ENCODE results near the gene TBC1D2B.

TBC1D2B gene

DNA sequence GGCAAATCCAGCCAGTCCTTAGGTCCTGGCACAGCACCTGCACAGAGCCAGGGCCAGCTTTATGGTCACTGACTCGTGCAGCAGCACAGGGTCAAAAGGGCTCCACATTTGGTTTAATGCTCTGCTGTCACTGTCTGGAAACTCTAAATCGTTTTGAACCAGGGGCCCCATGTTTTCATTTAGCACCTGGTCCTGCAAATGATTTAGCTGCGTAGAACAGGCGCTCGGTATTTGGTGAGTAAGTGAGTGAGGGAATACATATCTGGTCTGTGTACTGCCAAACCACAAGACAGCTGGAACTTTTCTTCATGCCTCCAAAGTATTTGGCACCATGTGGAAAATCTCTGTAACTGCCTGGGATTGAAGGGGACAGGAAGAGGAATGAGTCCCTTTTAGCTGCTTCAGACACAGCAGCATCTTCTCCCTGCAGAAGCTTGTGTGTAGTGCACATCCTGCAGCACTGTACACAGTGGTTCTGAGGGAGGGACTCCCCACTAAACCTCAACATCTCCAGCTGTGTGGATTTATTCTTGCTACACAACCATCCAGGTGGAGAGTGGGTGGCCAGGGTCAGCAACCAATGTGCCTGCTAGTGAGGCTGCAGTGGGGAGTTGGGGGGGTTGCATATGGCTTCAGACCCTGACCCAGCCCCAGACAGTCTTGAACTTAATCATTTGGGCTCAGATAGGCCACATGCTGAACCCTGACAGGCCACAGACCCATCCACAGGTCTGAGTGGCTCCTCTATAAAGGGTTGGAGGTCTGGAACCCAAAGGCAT, 15.9 kb upstream of the TBC1D2B start:
- no peak for DNase-seq

DNA sequence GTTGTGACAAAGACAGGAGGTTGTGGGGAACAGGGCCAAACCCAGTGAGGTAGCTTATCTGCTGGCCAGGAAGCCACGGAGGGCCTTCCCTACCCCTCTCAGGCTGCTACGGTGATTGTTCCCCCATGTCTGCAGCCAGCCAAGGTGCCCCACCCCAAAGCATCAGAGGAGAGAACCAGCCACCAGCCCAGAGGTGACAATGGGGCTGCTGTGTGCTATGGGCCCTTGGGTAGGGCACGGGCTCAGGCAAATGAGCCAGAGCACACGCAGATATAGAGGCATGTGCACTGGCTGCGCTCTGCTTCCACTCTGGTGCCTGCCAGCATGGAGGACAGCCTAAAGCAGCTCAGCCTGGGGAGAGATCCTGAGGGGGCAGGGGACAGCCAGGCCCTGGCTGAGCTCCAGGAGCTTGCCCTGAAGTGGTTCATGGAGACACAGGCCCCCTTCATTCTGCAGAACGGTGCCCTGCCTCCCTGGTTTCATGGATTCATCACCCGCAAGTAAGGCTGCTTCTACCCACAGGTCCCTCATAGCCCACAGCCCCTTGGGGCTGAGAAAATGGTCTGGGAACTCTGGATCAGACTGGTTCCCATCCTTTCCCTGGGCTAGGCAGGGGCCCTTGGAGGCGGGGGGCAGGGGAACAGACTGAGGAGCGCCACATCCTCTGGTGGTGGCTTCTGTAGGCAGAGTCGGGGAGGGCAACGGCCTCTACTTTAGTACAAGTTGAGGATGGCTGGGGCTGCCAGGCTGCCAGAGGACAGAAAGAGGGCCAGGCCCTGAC, 14.9 kb upstream of the TBC1D2B start, which contains the start of gene SH2D7:
Gene SH2D7 (plus strand): TSS at position 301 of the 781 bp plus-strand sequence. CDS start 24 bp downstream, at position 325.
- DNase-seq: no peak

DNA sequence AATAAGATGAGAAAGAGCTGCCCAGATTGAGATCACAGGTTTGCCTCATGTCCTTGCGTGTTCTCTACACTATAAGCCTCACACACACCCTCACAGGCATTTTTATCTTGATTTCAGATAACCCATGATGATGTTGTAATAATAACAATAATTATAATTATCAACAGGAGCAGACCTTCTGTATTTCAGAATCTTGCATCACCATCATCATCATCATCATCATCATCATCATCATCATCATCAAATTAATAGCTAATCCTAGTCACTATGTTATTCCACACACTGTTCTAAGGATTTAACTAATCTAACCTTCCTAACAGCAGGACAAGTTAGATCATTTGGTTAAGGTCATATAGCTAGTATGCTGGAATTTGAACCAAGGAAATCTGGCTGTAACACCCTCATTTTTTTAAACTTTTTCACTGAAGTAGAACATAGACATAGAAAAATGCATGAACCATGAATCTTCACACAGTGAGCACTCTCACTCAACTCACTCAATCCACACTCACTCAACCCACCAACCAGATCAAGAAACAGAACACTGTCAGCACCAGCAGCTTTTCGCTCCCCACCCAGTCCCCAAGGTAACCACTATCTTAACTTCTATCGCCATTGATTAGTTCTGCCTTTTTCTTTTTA, 13.0 kb upstream of the TBC1D2B start:
- DNase-seq: no peak

DNA sequence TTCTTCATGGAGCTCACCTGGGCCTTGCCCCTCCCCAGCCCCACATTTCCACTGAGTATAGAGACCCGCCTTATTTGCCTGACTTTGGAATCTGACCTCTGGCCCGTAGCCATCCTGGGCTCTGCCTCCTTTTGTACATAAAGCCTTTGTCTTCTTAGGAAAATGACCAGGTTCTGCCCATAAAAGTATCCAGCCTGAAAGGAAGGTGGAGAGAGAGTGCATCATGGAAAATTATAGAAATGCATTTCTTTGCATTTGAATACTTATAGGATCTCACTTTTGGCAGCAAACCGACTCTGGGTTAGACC, 11.2 kb upstream of the TBC1D2B start:
- DNase-seq: no peak

DNA sequence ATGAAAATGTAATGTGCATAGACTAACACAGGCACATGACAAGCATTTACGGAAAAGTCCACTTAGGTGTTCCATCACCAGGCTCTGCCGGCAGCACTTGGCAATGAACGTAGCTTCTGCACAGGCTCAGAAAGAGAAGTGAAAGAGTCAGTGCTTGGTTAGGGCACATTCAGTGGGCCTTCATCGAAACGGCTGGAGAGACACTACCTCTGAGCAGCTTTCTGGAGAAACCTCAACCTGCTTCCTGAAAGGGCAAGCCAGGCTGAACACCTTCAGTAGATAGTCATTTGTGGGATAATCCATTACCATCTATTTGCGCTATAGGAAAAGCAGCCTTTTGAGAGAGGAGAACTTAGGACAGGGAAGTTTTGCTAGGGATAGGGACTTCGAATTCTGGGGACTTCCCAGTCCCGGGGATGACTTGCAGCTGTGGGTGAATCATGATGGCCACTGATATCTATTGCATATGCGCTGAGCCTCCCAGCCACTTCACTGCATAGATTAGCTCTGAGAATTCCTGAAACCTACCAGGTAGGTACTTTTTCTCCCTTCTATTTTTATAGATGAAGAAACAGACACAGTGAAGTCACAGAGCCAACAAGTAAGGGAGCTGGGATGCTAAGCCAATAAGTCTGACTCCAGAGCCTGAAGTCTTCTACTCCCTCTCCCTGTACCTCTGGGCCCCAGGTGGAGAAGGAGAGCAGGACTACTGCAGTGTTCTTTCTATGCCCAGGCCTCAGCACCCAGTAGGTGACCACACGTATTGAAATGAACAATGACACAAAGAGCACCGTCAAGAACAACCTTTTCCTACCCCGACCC, 10.7 kb upstream of the TBC1D2B start:
- no peak for DNase-seq

DNA sequence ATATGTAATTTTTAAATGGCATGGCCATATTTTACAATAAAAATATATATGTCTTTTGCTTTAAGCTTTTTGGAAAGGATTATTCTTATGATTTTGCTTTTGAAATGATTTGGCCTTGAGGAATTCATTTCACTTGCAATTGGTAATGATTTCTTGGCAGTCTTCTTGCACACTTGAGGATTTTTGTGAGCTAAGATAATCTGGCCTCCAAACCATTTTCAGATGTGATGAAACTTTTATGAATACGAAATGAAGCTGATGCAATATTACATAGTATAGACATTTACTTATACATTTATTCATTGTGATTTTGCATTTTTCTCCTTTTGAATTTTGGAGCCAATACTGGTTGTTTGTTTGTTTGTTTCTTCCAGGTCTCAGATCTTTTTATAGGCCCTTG, 8.4 kb upstream of the TBC1D2B start:
- no peak for DNase-seq

DNA sequence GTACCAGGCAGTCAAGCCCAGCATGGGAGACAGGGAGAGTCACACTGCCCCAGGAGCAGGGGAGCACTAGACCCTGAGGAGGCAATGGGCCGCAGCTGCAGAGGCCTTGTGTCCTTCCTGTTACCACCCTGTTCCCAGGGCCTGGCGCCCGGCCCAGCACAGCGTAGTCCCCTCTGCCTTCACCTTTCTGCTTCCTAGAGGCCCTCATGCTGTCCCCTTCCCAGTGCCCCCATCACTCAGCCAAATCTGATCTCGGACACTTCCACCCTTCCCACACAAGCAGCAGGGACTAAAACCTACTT, 6.9 kb upstream of the TBC1D2B start:
- DNase-seq: no peak

DNA sequence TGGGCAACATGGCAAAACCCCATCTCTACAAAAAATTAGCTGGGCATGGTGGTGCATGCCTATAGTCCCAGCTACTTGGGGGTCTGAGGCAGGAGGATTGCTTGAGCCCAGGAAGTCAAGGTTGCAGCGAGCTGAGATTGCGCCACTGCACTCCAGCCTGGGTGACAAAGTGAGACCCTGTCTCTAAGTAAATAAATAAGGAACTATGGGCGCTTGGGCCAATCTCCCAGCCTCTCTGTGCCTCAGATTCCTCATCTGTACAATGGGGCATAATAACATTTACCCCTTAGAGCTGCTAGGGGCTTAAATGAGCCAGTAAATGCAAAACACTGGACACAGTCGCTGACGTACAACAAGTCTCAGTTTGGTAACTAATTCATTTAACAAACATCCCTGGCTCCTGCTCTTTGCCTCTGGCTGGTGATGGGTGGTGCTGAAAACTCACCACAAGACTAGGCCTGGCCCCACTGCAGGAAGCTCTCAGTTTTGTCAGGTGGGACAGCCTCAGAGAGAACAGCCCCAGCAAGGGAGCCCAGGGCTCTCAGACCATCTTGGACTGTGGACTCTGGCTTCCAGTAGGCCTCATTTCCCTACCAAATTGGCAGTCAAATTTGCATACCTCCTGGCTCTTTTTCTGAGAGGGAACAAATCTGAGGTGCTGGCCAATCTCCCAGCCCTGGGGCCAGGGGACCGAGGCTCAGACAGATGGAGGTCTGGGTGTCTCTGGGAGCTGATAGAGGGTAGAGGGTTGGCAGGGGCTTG, 6.4 kb upstream of the TBC1D2B start:
- DNase-seq: no peak

DNA sequence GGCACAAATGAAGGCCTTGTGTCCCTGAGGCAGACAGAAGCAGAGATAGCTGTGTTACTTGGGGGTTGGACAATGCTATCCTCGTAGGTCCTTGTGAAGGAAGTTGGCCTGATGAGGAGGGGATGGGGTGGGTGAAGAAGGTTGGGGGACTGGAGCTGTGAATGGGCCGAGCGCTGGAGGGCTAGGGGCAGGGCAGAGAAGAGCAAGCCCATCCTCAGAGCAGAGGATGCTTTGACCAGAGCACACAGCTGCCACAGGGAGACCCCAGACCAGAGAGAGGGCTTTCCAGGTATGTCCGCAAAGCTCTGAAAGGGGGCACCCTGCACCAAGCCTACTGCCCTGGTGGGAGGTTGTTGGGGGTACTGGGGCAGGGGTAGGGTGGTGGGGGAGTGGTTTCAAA, 5.7 kb upstream of the TBC1D2B start:
- no peak for DNase-seq

DNA sequence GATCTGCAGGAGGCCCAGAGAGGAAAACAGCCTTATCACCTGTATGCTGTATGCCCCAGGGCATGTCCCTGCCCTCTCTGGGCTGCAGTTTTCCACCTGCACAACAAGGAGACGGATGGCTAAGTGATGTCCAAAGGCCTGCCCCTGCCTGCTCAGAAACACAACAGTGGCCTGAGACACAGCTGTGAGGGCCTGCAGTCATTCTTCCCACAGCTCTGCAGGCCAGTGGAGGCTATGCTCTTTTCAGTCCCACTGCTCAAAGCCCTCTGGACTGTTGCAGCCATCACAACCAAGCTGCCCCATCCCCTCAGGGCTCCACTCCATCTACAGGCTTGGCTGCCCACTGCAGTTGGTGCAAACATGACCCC, 5.2 kb upstream of the TBC1D2B start:
- DNase-seq: no peak

DNA sequence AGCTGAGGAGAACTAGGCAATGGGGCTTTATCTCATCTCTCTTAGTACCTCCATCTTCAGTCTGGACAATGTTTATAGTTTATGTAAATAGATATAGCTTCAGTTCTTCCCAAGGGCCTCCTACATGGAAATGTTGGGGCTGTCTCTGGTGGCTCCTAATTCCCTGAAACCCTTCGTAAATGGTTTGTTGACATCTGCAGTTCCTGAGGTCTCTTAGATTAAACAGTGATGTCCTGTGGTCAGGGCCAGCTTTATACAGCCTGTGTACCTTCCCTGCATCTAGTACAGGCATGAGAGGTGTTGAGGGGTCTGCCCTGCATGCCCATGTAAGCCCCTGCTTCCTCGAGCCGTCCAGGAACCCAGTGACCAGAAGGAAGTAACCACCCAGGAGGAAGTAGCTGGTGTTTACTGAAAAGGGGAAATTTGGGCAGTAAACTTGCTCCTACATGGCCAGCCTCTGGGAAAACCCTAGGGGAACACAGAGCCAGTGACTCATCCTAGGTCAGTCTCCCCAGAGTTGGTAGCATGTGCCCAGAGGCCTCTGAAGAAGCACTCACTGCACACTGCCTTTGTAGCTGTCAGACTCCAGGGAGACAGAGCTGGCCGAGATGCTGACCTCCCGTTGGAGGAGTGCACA, 4.7 kb upstream of the TBC1D2B start:
- DNase-seq: no peak

DNA sequence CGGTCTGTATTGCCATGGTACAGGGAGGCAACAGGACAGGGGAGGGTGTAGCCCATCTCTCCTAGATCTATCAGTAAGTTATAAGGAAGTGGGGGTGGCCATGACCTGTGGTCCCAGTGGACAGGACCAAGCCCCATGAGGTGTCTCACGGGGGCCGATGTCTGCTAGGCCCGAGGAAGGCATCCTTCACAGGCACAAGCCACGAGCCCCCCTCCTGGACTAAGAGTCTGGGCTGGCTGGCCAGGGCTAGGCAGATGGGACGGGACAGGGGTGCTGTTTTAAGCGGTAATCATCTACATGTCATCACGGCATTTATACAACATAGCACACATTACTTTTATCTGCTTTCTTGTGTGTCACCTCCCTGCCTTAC, 2.6 kb upstream of the TBC1D2B start:
- no peak for DNase-seq

DNA sequence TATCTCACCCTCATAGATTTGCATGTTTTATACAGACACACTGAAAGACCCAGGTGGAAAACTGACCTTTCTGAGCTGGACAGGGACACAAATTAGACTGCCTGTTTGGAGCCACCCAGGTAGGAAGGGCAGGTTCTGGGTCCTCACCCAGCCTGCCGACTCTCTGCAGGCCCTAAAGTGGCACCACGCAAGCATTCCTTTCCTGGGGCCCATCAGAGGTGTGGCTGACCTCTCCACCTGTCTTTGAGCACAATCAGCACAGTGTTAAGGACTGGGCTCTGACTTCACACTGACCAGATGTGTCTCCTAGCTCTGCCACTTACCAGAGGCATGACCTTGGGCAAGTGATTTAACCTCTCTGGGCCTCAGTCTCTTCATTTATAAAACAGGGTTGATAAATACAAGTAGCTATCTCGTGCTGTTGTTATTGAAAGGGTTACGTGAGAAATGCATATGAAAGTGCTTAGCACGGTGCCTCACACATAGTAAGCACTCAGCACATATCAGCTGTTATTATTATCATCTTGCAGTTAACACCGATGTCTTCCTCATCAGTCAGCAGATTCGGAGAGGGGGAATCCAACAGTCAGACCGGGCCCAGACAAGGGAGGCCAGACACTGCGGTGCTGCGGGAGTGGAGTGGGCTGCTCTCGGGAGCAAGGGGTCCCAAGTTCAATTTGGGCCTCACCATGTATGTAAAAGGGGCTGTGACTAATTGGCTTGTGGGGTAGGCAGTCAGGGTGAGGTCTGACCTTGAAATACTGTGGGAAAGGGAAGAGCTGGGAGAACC, 2.0 kb upstream of the TBC1D2B start:
- no peak for DNase-seq

DNA sequence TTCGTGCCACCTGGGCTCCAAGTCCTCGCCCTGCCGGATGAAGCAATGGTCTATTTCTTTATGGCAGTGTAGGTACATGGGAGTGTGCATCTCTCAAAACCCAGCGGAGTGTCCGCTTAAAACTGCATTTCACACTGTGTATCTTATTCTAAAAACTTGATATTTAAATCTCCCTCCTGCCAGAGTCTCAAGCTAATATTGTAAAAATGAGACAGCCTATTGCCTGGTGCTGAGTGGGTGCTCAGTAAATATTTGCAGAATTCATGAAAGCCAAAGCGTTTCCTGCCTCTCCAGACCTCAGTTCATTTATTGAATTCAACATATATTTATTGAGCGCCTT, 330 bp upstream of the TBC1D2B start:
- no peak for DNase-seq

DNA sequence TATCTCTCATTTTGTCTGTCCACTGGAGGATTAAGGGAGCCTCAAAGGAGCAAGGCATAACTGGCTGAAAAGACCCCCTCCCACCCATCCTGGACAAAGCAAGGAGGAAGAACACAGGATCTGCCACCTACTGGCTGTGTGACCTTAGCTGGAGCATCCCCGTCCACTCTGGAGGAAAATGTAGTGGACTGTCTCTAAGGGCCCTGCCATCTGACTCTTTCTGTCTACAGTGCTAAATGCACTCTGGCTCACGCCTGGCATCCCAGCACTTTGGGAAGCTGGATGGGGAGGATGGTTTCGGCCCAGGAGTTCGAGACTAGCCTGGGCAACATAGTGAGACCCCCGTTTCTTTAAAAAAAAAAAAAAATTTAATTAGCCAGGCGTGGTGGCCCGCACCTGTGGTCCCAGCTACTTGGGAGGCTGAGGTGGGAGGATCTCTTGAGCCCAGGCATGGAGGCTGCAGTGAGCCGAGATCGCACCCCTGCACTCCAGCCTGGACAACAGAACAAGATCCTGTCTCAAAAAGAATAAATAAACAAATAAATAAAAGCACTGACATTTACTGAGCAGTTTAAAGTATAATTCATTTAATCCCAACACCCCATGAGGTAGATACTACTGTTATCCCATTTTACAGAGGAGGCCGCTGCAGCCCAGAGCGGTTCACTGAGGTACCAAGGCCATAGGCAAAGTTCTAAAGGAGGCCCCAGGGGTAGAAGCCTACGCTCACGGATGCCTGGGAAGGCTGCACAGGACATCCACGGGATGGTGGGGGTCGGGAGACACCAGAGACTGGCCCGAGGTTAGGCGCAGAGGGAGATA, 1.1 kb downstream of the TBC1D2B start:
- DNase-seq: no peak

DNA sequence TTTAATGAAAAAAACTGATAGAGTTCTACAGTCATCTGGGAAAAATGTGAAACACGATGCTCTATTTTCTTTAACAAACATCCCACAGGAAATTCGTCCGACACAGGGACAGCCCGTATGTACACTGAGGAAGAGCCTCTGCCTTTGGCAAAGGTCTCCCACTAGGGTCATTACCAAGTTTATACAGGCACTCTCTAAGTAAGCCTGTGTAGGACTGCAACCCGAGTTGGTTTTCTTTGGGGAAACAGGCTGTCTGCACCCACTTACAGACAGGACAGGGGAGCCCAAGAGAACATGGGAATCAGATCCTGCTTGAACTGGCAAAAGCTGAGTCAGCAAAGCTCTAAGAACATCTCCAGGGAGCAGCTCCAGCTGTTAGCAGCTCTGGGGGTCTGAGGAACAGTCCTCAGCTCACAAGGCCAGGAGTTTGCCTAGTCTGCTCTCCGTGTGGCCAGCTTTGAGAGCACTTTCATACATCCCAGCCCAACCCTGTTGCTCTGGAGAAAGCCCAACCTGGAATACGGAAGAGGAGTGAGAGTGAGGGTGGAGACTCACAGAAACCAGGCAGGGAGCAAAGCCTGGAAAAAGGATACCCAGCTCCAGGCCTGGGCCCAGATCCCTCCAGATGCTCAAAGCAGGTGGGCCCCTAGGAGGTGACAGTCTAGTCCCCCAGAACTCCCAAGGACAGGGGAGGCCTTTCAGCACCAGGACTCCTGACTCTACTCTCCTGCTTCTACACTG, 1.9 kb downstream of the TBC1D2B start:
- no peak for DNase-seq

DNA sequence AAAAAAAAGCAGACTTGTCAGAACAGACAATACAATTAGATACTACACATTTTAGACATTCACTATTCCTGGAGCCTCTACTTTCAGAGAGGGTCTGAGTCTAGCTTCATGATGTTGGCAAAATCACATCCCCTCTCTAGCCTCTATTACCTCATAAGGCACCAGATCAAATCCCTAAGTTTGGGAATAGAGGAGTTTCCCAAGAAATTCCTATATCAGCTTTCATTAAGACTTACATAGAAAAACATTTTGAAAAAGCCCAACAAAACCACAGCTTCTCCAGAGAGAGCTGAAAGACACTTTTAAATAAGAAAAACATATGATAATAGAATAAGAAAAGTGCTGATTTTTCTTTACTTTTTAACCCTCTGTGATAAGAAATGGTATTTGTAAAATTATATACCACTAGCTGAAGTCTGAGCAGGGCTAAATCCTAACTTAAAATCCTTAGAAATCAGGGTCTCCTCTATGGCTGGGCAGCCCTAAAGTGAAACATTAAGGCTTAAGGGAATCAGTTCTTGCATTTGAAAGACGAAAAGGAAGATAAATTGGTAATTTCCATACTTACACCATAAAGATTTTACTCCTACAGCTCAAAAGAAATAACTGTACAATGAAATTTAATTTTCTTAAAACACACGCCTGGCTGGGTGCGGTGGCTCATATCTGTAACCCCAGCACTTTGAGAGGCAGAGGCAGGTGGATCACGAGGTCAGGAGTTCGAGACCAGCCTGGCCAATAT, 4.3 kb downstream of the TBC1D2B start:
- DNase-seq: no peak

DNA sequence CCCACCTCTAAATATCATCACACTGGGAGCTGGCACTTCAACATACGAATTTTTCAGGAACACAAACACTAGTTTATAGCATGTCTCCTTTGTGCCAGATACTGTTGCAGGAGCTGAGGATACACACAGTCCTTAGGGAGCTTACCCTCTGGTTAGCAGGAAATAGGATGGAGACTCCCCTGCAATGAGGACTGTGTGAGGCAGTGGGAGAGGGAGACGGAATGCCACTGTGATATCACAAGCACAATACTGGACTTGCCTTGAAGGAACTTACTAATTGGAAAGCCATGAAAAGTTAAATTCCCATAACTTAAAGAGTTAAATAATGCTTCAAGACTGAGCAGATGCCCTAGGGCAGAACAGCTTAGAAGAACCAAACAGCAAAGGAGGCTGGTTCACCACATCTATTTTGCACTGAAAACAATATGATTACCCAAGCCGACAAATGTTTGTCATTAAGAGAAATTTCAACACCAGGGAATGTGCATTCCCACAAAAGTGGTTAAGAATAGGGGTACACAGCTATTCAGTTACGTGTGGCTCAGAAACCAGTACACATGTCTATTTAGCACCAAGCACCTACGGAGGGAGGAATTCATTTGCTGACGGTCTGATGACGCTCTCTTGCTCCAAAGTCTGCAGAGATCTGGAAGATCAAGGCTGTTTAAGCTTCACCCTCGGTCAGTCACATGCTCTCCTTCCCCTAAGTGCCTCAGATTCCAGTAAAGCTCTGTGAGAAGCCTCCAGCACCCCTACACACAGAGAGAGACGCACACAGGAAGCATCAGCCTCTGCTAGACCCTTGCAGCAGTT, 5.2 kb downstream of the TBC1D2B start:
- no peak for DNase-seq
